Measurements from ENCODE around the gene CALML3. TPM values are rescaled to one million over a fixed set of nuclear protein-coding genes. Genes with fewer than 3 reads are reported as not detected.

Gene CALML3
- total RNA-seq, 1 experiment from 2014 or later, result not detected

DNA sequence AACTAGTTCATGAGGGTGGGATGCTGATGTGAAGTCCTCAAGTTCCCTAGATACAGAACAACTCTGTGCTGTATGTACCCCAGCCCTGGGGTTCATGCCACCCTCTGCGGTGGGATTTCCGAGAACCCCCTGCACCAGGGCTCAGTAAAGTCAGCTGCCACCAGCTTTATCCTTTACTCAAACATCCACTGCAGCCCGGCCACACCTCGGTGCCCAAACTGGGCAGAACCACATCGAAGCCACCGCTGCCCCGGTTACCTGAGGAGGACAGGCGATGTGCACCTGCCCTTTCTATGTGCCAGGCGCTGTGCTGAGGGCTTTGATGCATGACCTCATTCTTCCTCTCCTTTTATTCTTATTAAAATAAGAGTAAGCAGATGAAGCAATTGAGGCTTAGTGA lies 15.5 kb upstream of the CALML3 start:
- ChIA-PET CTCF (no interaction called here), POLR2A (no interaction called here)
- Histone ChIP-seq H3K9me3 (ENCODE audit: control insufficient read depth, insufficient read depth, low read depth, low read length) (no peaks in the 10 kb centered on the region), H3K4me1 (ENCODE audit: control insufficient read depth, insufficient read depth, low read length) (no peaks in the 10 kb centered on the region), H3K4me3 (ENCODE audit: low read depth in 2 of 2, low read length in 2 of 2) (no peak overlapping the region), H3K27me3 (ENCODE audit: control insufficient read depth, insufficient read depth, low read length) (no peaks in the 10 kb centered on the region), H3K27ac (ENCODE audit: low read length) (no peak overlapping the region), H3K36me3 (ENCODE audit: control insufficient read depth, insufficient read depth, low read length) (no peaks in the 10 kb centered on the region)
- no peak for TF ChIP-seq SIN3A (IDR thresholded peaks at IDR 0.05; ENCODE audit: borderline replicate concordance, insufficient read depth, low read depth, low read length)
- no peak for TF ChIP-seq TCF7L2 (IDR thresholded peaks at IDR 0.05; ENCODE audit: low read depth, low read length)
- TF ChIP-seq POLR2AphosphoS5 (IDR thresholded peaks at IDR 0.05; ENCODE audit: low read depth, low read length), result no peak
- TF ChIP-seq, protein P1, sequence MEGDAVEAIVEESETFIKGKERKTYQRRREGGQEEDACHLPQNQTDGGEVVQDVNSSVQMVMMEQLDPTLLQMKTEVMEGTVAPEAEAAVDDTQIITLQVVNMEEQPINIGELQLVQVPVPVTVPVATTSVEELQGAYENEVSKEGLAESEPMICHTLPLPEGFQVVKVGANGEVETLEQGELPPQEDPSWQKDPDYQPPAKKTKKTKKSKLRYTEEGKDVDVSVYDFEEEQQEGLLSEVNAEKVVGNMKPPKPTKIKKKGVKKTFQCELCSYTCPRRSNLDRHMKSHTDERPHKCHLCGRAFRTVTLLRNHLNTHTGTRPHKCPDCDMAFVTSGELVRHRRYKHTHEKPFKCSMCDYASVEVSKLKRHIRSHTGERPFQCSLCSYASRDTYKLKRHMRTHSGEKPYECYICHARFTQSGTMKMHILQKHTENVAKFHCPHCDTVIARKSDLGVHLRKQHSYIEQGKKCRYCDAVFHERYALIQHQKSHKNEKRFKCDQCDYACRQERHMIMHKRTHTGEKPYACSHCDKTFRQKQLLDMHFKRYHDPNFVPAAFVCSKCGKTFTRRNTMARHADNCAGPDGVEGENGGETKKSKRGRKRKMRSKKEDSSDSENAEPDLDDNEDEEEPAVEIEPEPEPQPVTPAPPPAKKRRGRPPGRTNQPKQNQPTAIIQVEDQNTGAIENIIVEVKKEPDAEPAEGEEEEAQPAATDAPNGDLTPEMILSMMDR (IDR thresholded peaks at IDR 0.05), result no peak
- TF ChIP-seq, protein P2, sequence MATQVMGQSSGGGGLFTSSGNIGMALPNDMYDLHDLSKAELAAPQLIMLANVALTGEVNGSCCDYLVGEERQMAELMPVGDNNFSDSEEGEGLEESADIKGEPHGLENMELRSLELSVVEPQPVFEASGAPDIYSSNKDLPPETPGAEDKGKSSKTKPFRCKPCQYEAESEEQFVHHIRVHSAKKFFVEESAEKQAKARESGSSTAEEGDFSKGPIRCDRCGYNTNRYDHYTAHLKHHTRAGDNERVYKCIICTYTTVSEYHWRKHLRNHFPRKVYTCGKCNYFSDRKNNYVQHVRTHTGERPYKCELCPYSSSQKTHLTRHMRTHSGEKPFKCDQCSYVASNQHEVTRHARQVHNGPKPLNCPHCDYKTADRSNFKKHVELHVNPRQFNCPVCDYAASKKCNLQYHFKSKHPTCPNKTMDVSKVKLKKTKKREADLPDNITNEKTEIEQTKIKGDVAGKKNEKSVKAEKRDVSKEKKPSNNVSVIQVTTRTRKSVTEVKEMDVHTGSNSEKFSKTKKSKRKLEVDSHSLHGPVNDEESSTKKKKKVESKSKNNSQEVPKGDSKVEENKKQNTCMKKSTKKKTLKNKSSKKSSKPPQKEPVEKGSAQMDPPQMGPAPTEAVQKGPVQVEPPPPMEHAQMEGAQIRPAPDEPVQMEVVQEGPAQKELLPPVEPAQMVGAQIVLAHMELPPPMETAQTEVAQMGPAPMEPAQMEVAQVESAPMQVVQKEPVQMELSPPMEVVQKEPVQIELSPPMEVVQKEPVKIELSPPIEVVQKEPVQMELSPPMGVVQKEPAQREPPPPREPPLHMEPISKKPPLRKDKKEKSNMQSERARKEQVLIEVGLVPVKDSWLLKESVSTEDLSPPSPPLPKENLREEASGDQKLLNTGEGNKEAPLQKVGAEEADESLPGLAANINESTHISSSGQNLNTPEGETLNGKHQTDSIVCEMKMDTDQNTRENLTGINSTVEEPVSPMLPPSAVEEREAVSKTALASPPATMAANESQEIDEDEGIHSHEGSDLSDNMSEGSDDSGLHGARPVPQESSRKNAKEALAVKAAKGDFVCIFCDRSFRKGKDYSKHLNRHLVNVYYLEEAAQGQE (IDR thresholded peaks at IDR 0.05; ENCODE audit: insufficient read depth in 1 of 2, low read depth in 2 of 2, low read length in 1 of 2), result no peak
- DNase-seq (ENCODE audit: low read depth, low spot score), result no peak
- BruUV-seq (replicated peaks), result no TSS peak
- no peak for ATAC-seq
- in situ Hi-C loops (cut with HindIII; ENCODE audit: low pct_unique_long_range_greater_than_20kb, low sequenced_read_pairs) (no loop called here), intact Hi-C loops (cut with micrococcal nuclease; ENCODE audit: unreplicated experiment) (no loop called here)

DNA sequence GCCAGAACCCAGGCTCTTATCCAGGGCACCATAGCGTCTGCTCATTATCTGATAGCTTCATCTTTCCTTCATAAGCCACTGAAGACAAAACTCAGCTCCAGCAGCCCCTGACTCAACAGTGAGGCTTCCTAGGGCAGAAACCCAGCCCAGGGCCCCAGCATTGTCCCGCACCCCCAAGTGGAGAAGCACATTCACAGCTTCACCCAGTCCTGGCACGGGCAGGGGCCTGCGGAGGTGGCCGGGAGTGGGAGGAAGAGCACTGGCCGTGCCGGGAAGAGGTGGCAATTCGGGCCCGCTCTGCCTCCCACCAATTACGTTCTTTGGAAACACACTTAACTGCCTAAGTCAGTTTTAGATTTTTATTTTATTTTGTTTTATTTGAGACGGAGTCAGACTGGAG lies 15.1 kb upstream of the CALML3 start:
- ChIA-PET CTCF (no interaction called here), POLR2A (no interaction called here)
- Histone ChIP-seq H3K27ac (ENCODE audit: low read length) (no peak overlapping the region), H3K4me1 (ENCODE audit: control insufficient read depth, insufficient read depth, low read length) (no peaks in the 10 kb centered on the region), H3K4me3 (ENCODE audit: low read depth in 2 of 2, low read length in 2 of 2) (no peak overlapping the region), H3K27me3 (ENCODE audit: control insufficient read depth, insufficient read depth, low read length) (no peaks in the 10 kb centered on the region), H3K9me3 (ENCODE audit: control insufficient read depth, insufficient read depth, low read depth, low read length) (no peaks in the 10 kb centered on the region), H3K36me3 (ENCODE audit: control insufficient read depth, insufficient read depth, low read length) (no peaks in the 10 kb centered on the region)
- in situ Hi-C loops (cut with HindIII; ENCODE audit: low pct_unique_long_range_greater_than_20kb, low sequenced_read_pairs), result no loop called here
- intact Hi-C loops (cut with micrococcal nuclease; ENCODE audit: unreplicated experiment), result no loop called here
- no peak for DNase-seq (ENCODE audit: low read depth, low spot score)
- no peak for ATAC-seq
- no peak for TF ChIP-seq SIN3A (IDR thresholded peaks at IDR 0.05; ENCODE audit: borderline replicate concordance, insufficient read depth, low read depth, low read length)
- TF ChIP-seq, protein P1 (IDR thresholded peaks at IDR 0.05), result no peak
- TF ChIP-seq, protein P2 (IDR thresholded peaks at IDR 0.05; ENCODE audit: insufficient read depth in 1 of 2, low read depth in 2 of 2, low read length in 1 of 2), result no peak
- no peak for TF ChIP-seq POLR2AphosphoS5 (IDR thresholded peaks at IDR 0.05; ENCODE audit: low read depth, low read length)
- TF ChIP-seq TCF7L2 (IDR thresholded peaks at IDR 0.05; ENCODE audit: low read depth, low read length), result no peak
- no TSS peak for BruUV-seq (replicated peaks)
